GM18520 (cell line): ENCODE results near the gene CCDC68.
"Not testable (repeated sequence)": the region's sequence is repeated elsewhere in the genome, so short reads cannot be mapped to it uniquely, and the experiment has no call there.

Experiments used
- ATAC-seq: cut with Tn5 transposase; IDR thresholded peaks from one replicate; pipeline ENCODE4 v1.9.1; 2021; ENCODE audit not compliant: unreplicated experiment

CCDC68 gene

GRCh38 chr18:54958704-54959625 is at the start of gene CCDC68:
CCDC68 (minus strand) TSS chr18:54959461; CDS start chr18:54942791, 16,670 bp downstream.
- ATAC-seq = no peak

GRCh38 chr18:55007602-55008001 is 48.3 kb upstream of the CCDC68 start:
- no peak for ATAC-seq

GRCh38 chr18:55003695-55004094 is 44.4 kb upstream of the CCDC68 start:
- ATAC-seq = no peak

GRCh38 chr18:55002261-55002660 is 43.0 kb upstream of the CCDC68 start:
- no peak for ATAC-seq

DNA sequence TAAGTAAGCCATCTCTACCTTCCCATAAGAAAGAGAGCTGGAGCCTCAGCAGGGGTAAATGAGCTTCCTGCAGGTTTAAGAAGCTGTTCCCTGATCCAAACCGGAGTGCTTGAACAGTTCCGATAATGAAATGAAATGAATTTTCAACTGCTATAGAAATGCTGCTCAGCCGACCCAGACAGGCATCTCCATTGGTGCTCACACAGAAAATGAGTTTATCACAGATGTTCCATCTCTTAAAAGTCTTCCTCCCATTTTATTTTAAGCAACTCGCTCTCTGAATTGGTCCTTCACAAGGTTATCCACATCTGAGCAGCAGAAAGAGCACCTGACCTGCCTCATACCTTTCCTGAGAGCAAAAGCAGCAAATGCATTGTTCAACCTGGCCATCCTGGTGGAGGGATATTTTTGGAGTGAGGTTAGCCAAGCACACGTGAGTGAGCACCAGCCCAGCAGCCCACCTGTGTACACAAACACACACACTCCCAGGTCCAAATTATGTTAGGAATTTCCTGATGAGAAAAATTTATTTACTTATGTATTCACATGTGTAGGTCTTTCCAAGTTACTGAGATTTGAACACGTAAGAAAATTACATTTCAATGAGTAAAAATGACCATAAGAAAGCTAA is 42.2 kb upstream of the CCDC68 start:
- no peak for ATAC-seq

- no peak for ATAC-seq
Observed at GRCh38 chr18:55000529-55000928, 41.3 kb upstream of the CCDC68 start.

DNA sequence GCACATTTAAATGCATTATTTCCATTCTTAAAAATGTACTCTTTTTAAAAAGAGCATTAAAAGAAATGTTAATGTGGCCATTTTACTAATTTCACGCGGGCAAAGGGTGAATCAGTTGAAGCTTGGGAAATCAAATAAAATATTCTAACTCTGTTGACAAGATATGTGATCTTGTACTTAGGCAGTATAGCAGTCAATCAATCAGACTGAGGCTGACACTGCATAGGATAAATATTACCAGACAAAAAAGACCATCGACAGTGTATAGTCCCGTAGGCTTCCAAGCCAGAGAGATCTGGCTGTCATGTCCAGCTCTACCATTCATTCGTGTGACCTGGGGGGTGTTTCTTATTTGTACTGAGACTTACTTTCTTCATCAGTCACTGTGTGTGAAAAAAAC is 39.8 kb upstream of the CCDC68 start:
- ATAC-seq = no peak

DNA sequence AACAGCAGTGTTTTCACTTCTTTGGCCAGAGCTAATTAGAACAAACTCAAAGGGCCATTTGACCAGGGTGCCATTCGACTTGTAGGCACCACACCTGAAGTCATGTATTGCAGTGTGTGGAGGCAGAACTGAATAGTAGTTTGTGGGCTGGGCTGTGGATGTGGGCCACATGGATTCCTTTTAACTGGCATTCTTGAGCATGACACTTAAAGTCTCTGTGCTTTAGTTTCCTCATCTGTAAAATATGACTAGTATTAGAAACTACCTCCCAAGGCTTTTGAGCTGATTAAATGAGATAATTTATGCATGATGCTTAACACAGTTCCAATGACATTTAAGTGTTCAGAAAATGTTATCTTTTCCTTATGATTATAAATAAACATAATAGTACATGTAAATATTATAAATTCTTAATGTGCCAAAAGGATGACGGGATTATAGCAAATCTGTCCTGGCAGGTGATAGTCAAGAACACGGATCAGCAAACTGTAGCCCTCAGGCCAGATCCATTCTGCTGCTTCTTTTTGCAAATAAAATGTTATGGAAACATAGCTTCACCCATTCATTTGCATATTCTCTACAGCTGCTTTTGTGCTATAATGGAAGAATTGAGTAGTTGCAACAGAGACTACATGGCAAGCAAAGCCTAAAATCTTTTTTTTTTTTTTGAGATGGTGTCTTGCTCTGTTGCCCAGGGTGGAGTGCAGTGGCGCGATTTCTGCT is 36.3 kb upstream of the CCDC68 start:
- no peak for ATAC-seq

- no peak for ATAC-seq
Observed at GRCh38 chr18:54991981-54992380, 32.7 kb upstream of the CCDC68 start.

- ATAC-seq = no peak
Observed at GRCh38 chr18:54984908-54985307, 25.6 kb upstream of the CCDC68 start.

DNA sequence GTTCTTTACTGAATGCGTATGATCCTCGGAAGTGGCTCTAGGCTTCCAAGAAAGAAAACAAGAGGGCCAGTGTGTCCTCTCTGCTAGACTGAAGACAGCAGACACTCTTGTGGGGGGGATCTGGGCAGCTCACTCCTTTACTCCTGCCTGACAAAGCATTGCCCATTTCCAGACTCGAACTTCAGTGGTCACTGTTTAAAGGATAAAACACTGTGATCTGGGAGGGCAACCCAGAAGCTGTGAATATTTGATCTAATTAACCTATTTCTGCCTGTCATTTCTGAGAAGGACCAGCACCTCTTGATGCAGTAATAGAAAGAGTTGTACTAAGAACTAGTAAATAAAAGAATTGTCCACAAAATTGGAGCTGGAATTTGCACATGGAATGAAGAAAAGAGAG is 24.5 kb upstream of the CCDC68 start:
- no peak for ATAC-seq

GRCh38 chr18:54983041-54983686 is 23.9 kb upstream of the CCDC68 start:
- ATAC-seq = no peak

DNA sequence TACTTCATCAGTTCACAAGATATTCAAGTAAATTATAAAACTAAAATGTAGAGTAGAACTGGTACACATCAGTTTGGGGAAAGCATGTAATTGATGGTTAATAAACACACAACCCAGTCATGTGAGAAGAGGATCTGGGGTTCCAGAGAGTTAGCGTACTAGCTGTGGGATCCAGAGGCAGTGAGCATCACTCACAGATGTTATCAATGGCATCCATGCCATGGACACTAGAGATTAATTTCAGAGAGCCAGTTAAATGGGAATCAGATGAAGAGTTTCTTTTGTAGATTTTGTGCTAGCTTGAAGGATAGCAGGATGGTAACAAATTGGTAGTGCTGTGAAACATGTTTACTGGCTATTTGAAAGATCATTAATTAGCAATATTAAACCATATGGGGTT is 21.8 kb upstream of the CCDC68 start:
- no peak for ATAC-seq

DNA sequence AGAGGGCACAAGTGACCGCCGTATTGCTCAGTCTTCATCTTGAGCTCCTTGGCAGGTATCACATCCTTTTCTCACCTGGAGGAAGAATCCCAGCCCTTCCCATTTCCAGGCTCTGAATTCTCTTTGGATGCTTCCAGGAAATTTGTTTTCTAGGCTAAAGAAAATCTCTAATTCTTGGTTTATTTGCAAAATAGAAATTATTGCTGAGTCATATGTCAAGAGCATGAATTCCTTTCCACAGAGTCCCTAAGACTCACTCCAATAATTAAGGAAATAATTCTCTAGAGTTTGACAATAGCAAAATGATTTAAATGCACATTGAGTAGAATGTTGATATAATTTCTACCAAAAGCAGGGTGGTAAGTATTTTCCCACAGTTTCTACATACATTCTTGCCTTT is 16.3 kb upstream of the CCDC68 start:
- no peak for ATAC-seq

DNA sequence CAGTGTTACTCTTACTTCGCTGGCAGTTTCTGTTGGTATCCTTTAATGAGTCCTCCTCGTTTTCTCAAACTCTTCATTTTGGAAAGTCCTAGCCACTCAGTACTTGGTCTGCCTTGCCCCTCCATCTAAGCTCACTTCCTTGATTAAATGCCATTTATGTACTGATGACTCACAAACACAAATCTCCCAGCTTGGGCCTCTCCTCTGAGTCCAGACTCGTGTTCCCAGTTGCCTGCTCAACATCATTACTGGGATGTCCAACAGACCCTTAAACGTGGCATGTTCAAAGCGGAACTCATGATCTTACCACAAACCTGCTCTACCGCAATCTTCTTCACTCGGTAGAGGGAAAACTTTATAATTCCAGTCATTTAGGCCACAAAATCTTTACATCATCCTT is 13.8 kb upstream of the CCDC68 start:
- ATAC-seq = no peak

DNA sequence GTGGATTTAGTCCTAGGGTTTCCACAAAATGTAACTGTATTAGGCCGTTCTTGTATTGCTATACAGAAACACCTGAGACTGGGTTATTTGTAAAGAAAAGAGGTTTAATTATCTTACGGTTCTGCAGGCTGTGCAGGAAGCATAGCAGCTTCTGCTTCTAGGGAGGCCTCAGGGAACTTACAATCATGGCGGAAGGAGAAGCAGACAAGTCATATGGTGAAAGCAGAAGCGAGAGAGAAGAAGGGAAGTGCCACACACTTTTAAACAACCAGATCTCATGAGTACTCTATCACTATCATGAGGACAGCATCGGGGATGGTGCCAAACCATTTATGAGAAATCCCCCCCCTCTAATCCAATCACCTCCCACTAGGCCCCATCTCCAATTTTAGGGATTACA is 9.5 kb upstream of the CCDC68 start:
- no peak for ATAC-seq

- ATAC-seq = not testable (repeated sequence)
Observed at GRCh38 chr18:54968237-54968636, 9.0 kb upstream of the CCDC68 start.

DNA sequence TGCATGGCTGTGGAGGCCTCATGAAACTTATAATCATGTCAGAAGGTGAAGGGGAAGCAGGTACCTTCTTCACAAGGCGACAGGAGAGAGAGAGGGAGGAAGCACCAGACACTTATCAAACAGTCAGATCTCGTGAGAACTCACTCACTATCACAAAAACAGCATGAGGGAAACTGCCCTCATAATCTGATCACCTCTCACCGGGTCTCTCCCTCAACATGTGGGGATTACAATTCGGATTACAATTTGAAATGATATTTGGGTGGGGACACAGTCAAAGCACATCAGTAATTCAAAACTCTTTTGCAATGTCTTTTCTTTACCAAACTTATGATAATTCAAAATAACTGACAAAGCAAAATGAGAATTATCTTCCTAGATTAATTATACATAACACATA is 8.5 kb upstream of the CCDC68 start:
- ATAC-seq = no peak

DNA sequence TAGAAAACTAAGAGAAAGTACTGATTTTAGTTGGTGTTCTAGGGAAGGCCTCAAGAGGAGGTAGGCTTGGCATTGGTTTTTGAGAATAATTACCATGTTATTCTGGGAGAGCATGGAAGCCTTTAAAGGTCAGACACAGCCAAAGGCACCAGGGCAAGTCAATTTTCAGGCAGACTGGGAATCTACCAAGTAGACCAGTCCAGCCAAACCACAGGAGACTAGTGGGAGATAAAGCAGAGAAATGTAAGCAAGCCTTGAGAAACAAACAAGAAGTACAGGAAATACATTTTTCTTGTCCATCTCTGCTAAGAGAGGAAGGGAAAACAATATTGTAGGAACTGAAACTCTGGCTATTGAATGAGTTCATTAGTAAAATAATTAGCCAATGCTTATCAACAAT is 5.5 kb upstream of the CCDC68 start:
- ATAC-seq = no peak

DNA sequence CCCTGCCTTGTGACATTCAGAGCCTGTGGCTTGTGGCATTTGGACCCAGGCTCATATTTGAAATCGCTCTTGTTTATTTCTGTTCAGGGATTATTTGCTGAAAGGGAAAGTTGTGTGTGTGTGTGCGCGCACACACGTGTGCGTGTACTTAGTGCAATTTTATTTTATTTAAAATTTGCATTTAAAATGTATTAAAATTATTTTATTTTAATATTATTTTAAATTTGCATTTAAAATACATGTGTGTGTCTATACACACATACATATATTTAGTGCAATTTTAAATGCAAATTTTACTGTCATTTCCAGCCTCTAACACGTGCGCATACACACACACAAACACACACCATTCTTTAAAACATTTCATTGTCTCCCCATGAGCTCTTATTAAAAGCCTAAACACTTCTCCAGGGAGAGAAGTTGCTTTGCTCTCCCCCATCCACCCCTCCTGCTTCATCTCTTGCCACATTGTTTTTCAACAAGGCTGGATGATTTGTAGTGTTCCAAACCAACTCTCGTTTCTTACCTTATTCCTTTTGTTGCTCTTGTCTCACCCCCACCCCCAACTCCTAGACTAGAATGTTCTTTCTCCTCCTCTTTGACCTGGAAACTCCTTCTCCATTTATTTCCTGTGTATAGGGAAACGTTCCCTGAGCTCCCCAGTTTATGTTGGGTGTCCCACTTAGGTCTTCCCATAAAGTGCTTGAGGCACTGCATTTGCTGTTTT is 3.8 kb upstream of the CCDC68 start:
- ATAC-seq = no peak

DNA sequence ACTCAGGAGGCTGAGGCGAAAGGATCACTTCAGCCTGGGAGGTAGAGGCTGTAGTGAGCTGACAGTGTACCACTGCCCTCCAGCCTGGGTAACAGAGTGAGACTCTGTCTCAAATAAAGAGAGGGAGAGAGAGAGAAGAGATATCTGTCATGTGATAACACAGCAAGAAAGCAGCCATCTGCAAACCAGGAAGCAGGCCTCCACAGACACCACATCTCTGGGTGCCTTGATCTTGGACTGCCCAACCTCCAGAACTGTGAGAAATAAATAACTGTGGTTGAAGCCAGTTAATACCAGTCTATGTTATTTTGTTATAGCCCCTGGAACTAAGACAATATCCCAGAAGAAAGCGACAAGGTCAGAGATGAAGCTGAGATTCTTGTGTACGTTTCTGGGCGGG is 2.6 kb upstream of the CCDC68 start:
- no peak for ATAC-seq
